ENCODE data around the gene OCA2.
"Not testable (repeated sequence)": the region's sequence is repeated elsewhere in the genome, so short reads cannot be mapped to it uniquely, and the experiment has no call there.

The OCA2 gene

GRCh38 chr15:28098766-28099554 lies at the start of gene OCA2:
Gene OCA2 (minus strand): TSS chr15:28099315. CDS start chr15:28081874, 17,441 bp downstream.
- DNase-seq = peak; percentile 52

- DNase-seq = no peak
Measured at GRCh38 chr15:28147801-28148200, 48.7 kb upstream of the OCA2 start.

- not testable (repeated sequence) for DNase-seq
Measured at GRCh38 chr15:28145419-28145818, 46.3 kb upstream of the OCA2 start.

GRCh38 chr15:28140062-28140461 lies 40.9 kb upstream of the OCA2 start:
- DNase-seq = no peak

GRCh38 chr15:28137408-28138039 lies 38.4 kb upstream of the OCA2 start:
- DNase-seq = not testable (repeated sequence)

GRCh38 chr15:28136236-28136904 lies 37.3 kb upstream of the OCA2 start:
- DNase-seq = not testable (repeated sequence)

GRCh38 chr15:28133281-28133680 lies 34.2 kb upstream of the OCA2 start:
- DNase-seq = no peak

- no peak for DNase-seq
Measured at GRCh38 chr15:28132524-28133275, 33.6 kb upstream of the OCA2 start.

GRCh38 chr15:28131946-28132345 lies 32.8 kb upstream of the OCA2 start:
- no peak for DNase-seq

- DNase-seq = no peak
Measured at GRCh38 chr15:28131400-28131799, 32.3 kb upstream of the OCA2 start.

GRCh38 chr15:28130651-28131050 lies 31.5 kb upstream of the OCA2 start:
- DNase-seq = no peak

GRCh38 chr15:28129231-28129848 lies 30.2 kb upstream of the OCA2 start:
- DNase-seq = no peak

- no peak for DNase-seq
Measured at GRCh38 chr15:28128031-28128430, 28.9 kb upstream of the OCA2 start.

GRCh38 chr15:28127036-28127435 lies 27.9 kb upstream of the OCA2 start:
- no peak for DNase-seq

- no peak for DNase-seq
Measured at GRCh38 chr15:28125673-28126651, 26.8 kb upstream of the OCA2 start.

- no peak for DNase-seq
Measured at GRCh38 chr15:28124841-28125240, 25.7 kb upstream of the OCA2 start.

GRCh38 chr15:28123408-28124023 lies 24.4 kb upstream of the OCA2 start:
- peak; percentile 28 for DNase-seq

- DNase-seq = no peak
Measured at GRCh38 chr15:28122038-28122949, 23.2 kb upstream of the OCA2 start.

- DNase-seq = not testable (repeated sequence)
Measured at GRCh38 chr15:28121577-28121976, 22.5 kb upstream of the OCA2 start.

- no peak for DNase-seq
Measured at GRCh38 chr15:28120359-28120640, 21.2 kb upstream of the OCA2 start.
